Temporal lobe (tissue), 1 donor: Measurements from ENCODE around the gene OPN1MW3. TPM values are rescaled to one million over a fixed set of nuclear protein-coding genes. Genes with fewer than 3 reads are reported as not detected.

ENCODE experiments used
- total RNA-seq: library from RNA; depleted of rRNA; stranded (reverse); fragments of >200 nt; gene quantifications from one replicate; pipeline ENCODE4 v1.2.3, GENCODE V29; 2014

Gene OPN1MW3
- total RNA-seq, 1 donor from 2014 or later, result not detected

Other genes with a start within 250 kb of the OPN1MW3 start
- 10.6 TPM for gene IRAK1, start 237.7 kb upstream of the OPN1MW3 start, total RNA-seq
- gene MECP2, start 159.9 kb upstream of the OPN1MW3 start, total RNA-seq, result 28.8 TPM
- not detected for gene OPN1LW, start 113.3 kb upstream of the OPN1MW3 start, total RNA-seq
- gene OPN1MW, start 75.0 kb upstream of the OPN1MW3 start, total RNA-seq, result not detected
- not detected for gene OPN1MW2, start 37.8 kb upstream of the OPN1MW3 start, total RNA-seq
- gene TEX28, start 37.5 kb downstream of the OPN1MW3 start, total RNA-seq, result not detected
- gene TKTL1, start 38.2 kb downstream of the OPN1MW3 start, total RNA-seq, result 3.4 TPM
- gene FLNA, start 117.1 kb downstream of the OPN1MW3 start, total RNA-seq, result 88.8 TPM
- 14.0 TPM for gene EMD, start 121.7 kb downstream of the OPN1MW3 start, total RNA-seq
- gene RPL10, start 140.8 kb downstream of the OPN1MW3 start, total RNA-seq, result 2,159 TPM
- gene DNASE1L1, start 151.7 kb downstream of the OPN1MW3 start, total RNA-seq, result 4.2 TPM
- 9.3 TPM for gene TAFAZZIN, start 154.0 kb downstream of the OPN1MW3 start, total RNA-seq
- gene ATP6AP1, start 171.1 kb downstream of the OPN1MW3 start, total RNA-seq, result 41.8 TPM
- gene GDI1, start 179.6 kb downstream of the OPN1MW3 start, total RNA-seq, result 284 TPM
- 15.5 TPM for gene FAM50A, start 186.6 kb downstream of the OPN1MW3 start, total RNA-seq
- 17.7 TPM for gene PLXNA3, start 200.7 kb downstream of the OPN1MW3 start, total RNA-seq
- gene LAGE3, start 221.7 kb downstream of the OPN1MW3 start, total RNA-seq, result 7.9 TPM
- 35.2 TPM for gene UBL4A, start 229.0 kb downstream of the OPN1MW3 start, total RNA-seq
- gene SLC10A3, start 233.0 kb downstream of the OPN1MW3 start, total RNA-seq, result 2.2 TPM